Stimulated activated naive CD8-positive, alpha-beta T cell treated with anti-CD3 and anti-CD28 coated beads, Interleukin-15, Interleukin-2, amounts not matched to agents 100 U/mL and 50 U/mL, for 24 hours (primary cell): ENCODE data around the gene KCNMA1.

Source experiments
- ATAC-seq: fragments of 150-1000 bp; cut with Tn5 transposase; one replicate; pipeline ENCODE4 v1.10.0; 2021
- DNase-seq: peaks from one replicate; pipeline ENCODE4 v3.0.0; 2021

The KCNMA1 gene

GRCh38 chr10:77149706-77150105 lies 487.9 kb downstream of the KCNMA1 start:
- DNase-seq (no peak), ATAC-seq (no peak)

GRCh38 chr10:77149001-77149400 lies 488.6 kb downstream of the KCNMA1 start:
- ATAC-seq: no peak
- no peak for DNase-seq

- DNase-seq (no peak), ATAC-seq (no peak)
Observed at GRCh38 chr10:77147871-77148270, 489.7 kb downstream of the KCNMA1 start.

- ATAC-seq (no peak), DNase-seq (no peak)
Observed at GRCh38 chr10:77146712-77147336, 490.8 kb downstream of the KCNMA1 start.

GRCh38 chr10:77144656-77145055 lies 493.0 kb downstream of the KCNMA1 start:
- DNase-seq (no peak), ATAC-seq (no peak)

- ATAC-seq: no peak
Observed at GRCh38 chr10:77139252-77140160, 498.1 kb downstream of the KCNMA1 start.

GRCh38 chr10:77138541-77138940 lies 499.1 kb downstream of the KCNMA1 start:
- no peak for ATAC-seq
- DNase-seq: no peak

More at GRCh38 chr10:77139252-77140160, 498.1 kb downstream of the KCNMA1 start:
- no peak for DNase-seq

GRCh38 chr10:77135555-77135954 lies 502.1 kb downstream of the KCNMA1 start:
- no peak for DNase-seq
- ATAC-seq: no peak

GRCh38 chr10:77131214-77131613 lies 506.4 kb downstream of the KCNMA1 start:
- DNase-seq: no peak

GRCh38 chr10:77127243-77127642 lies 510.4 kb downstream of the KCNMA1 start:
- DNase-seq (no peak), ATAC-seq (no peak)

More at GRCh38 chr10:77131214-77131613, 506.4 kb downstream of the KCNMA1 start:
- no peak for ATAC-seq

- no peak for DNase-seq
- ATAC-seq: no peak
Observed at GRCh38 chr10:77125231-77125630, 512.4 kb downstream of the KCNMA1 start.

GRCh38 chr10:77123330-77123729 lies 514.3 kb downstream of the KCNMA1 start:
- no peak for ATAC-seq

GRCh38 chr10:77121829-77122228 lies 515.8 kb downstream of the KCNMA1 start:
- DNase-seq: no peak
- no peak for ATAC-seq

More at GRCh38 chr10:77123330-77123729, 514.3 kb downstream of the KCNMA1 start:
- no peak for DNase-seq

GRCh38 chr10:77120666-77121376 lies 516.8 kb downstream of the KCNMA1 start:
- DNase-seq: no peak
- no peak for ATAC-seq

- ATAC-seq (no peak), DNase-seq (no peak)
Observed at GRCh38 chr10:77120012-77120411, 517.6 kb downstream of the KCNMA1 start.

GRCh38 chr10:77118603-77119282 lies 518.9 kb downstream of the KCNMA1 start:
- DNase-seq: no peak
- no peak for ATAC-seq

GRCh38 chr10:77117501-77117900 lies 520.1 kb downstream of the KCNMA1 start:
- ATAC-seq (no peak), DNase-seq (no peak)

GRCh38 chr10:77116904-77117303 lies 520.7 kb downstream of the KCNMA1 start:
- ATAC-seq (no peak), DNase-seq (no peak)

- DNase-seq (no peak), ATAC-seq (no peak)
Observed at GRCh38 chr10:77114181-77114821, 523.3 kb downstream of the KCNMA1 start.

GRCh38 chr10:77111611-77112550 lies 525.7 kb downstream of the KCNMA1 start:
- no peak for DNase-seq
- ATAC-seq: no peak
